22Rv1 (cell line): ENCODE data around the gene NID2.

ENCODE experiments used
- H3K27ac ChIP-seq: fragments of 450-650 bp; 2 replicates; pipeline ENCODE4 v1.5.1; 2017
- CTCF ChIP-seq: fragments of 450-650 bp; IDR thresholded peaks from 2 replicates; pipeline ENCODE4 v1.5.1; 2017; ENCODE audit warnings: mild to moderate bottlenecking
- ZFX ChIP-seq: fragments of 450-650 bp; IDR thresholded peaks from 2 replicates; pipeline ENCODE4 v1.6.1; 2017; ENCODE audit warnings: antibody characterized with exemption, borderline replicate concordance

Gene NID2

GRCh38 chr14:52052288-52052943, 16.4 kb downstream of the NID2 start:
- TF ChIP-seq CTCF (no peak), ZFX (no peak)
- no peak overlapping the region for H3K27ac ChIP-seq

GRCh38 chr14:52051871-52052270, 17.0 kb downstream of the NID2 start:
- no peak overlapping the region for H3K27ac ChIP-seq
- TF ChIP-seq CTCF (no peak), ZFX (no peak)

GRCh38 chr14:52051251-52051650, 17.6 kb downstream of the NID2 start:
- no peak overlapping the region for H3K27ac ChIP-seq
- TF ChIP-seq CTCF, result no peak
- TF ChIP-seq ZFX, result no peak

- no peak overlapping the region for H3K27ac ChIP-seq
- TF ChIP-seq ZFX (no peak), CTCF (no peak)
Observed at GRCh38 chr14:52049721-52050588, 18.9 kb downstream of the NID2 start.

- TF ChIP-seq ZFX (no peak), CTCF (no peak)
- no peak overlapping the region for H3K27ac ChIP-seq
Observed at GRCh38 chr14:52049271-52049670, 19.6 kb downstream of the NID2 start.

- TF ChIP-seq CTCF (no peak), ZFX (no peak)
- no peak overlapping the region for H3K27ac ChIP-seq
Observed at GRCh38 chr14:52048641-52049204, 20.1 kb downstream of the NID2 start.

- H3K27ac ChIP-seq, result no peak overlapping the region
- TF ChIP-seq ZFX, result no peak
- no peak for TF ChIP-seq CTCF
Observed at GRCh38 chr14:52048116-52048515, 20.7 kb downstream of the NID2 start.
